Neutrophil (primary cell): ENCODE results near the gene ACSF3.

Experiments
- H3K27ac ChIP-seq: fragments of 200-600 bp; sonication (generic); 2 replicates; pipeline ENCODE4 v1.5.1; 2016; ENCODE audit warnings: mild to moderate bottlenecking, moderate library complexity
- H3K27me3 ChIP-seq: fragments of 200-600 bp; sonication (generic); 2 replicates; pipeline ENCODE4 v1.6.0; 2016; ENCODE audit warnings: mild to moderate bottlenecking
- H3K36me3 ChIP-seq: fragments of 200-600 bp; sonication (generic); 2 replicates; pipeline ENCODE4 v1.5.1; 2017
- H3K4me1 ChIP-seq, 2 experiments: fragments of 200-600 bp in 1 of 2; sonication (generic) in 1 of 2; 1 replicate in 1 of 2; 2 replicates in 1 of 2; pipeline versions ENCODE4 v1.5.1 to v1.6.1; 2013 to 2016; ENCODE audit warnings: low read depth in 1 of 2, low read length in 1 of 2, mild to moderate bottlenecking in 1 of 2, moderate library complexity in 1 of 2; ENCODE audit not compliant: control insufficient read depth in 1 of 2, insufficient read depth in 1 of 2
- H3K4me3 ChIP-seq, 2 experiments: fragments of 200-600 bp in 1 of 2; sonication (generic) in 1 of 2; 1 replicate in 1 of 2; 2 replicates in 1 of 2; pipeline ENCODE4 v1.5.1; 2013 to 2016; ENCODE audit warnings: low read depth in 1 of 2, low read length in 1 of 2, mild to moderate bottlenecking in 1 of 2, moderate library complexity in 1 of 2
- H3K9me3 ChIP-seq: fragments of 200-600 bp; sonication (generic); 2 replicates; pipeline ENCODE4 v1.5.1; 2016
- TF ChIP-seq, protein P1 (sequence below): fragments of 200-600 bp; sonication (generic); IDR thresholded peaks from 2 replicates; pipeline ENCODE4 v1.5.1; 2016; ENCODE audit warnings: antibody characterized with exemption

Gene ACSF3

DNA sequence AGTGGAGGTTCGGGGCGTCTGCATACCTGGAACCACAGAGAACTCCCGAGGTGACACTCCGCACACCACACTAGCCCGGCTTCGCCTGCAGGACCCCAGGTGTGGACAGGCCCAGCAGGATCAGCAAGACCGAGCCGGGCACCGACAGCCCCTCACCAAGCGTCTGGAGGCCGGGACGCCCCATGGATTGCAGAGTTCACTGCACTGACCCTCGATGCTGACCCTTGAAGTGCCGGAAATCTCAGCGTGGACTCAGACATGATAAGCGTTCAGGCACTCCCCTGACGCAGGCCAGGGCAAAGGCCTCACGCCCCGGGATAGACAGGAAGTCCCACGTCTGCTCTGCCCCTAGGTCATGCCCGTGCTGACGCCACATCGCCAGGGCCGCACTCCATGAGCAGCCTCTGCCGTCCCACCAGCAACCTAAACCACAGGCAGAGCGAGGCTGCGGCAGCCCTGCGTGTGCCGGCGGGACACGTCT lies 26.0 kb downstream of the ACSF3 start:
- Histone ChIP-seq H3K27me3 (no peaks in the 10 kb centered on the region), H3K4me1 (peaks cover 21 to 31% of the 10 kb centered on the region in 2 experiments), H3K27ac (no peak overlapping the region), H3K36me3 (peaks cover 64% of the 10 kb centered on the region), H3K4me3 (no peak overlapping the region), H3K9me3 (no peaks in the 10 kb centered on the region)
- TF ChIP-seq, protein P1, sequence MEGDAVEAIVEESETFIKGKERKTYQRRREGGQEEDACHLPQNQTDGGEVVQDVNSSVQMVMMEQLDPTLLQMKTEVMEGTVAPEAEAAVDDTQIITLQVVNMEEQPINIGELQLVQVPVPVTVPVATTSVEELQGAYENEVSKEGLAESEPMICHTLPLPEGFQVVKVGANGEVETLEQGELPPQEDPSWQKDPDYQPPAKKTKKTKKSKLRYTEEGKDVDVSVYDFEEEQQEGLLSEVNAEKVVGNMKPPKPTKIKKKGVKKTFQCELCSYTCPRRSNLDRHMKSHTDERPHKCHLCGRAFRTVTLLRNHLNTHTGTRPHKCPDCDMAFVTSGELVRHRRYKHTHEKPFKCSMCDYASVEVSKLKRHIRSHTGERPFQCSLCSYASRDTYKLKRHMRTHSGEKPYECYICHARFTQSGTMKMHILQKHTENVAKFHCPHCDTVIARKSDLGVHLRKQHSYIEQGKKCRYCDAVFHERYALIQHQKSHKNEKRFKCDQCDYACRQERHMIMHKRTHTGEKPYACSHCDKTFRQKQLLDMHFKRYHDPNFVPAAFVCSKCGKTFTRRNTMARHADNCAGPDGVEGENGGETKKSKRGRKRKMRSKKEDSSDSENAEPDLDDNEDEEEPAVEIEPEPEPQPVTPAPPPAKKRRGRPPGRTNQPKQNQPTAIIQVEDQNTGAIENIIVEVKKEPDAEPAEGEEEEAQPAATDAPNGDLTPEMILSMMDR = no peak

DNA sequence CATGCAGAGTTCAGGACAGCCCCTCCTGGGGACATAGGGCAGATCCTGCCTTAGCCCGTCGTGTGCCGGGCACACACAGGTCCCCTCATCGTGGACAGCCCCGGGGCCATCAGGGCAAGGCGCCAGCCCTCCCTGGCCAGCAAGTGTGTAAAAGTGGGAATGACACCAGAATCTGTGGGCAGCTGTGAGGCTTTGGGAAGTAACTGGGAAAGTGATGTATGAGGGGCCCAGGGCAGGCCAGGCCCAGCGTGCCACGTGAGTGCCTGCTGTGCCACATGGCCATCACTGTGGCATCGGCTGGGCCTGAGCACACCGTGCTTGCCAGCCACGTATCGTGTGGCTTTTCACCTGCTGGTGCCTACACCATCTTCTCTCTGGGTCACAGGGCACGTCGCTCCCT lies 26.6 kb downstream of the ACSF3 start:
- Histone ChIP-seq H3K4me3 (no peak overlapping the region), H3K4me1 (peaks cover 15 to 25% of the 10 kb centered on the region in 2 experiments), H3K27ac (no peak overlapping the region), H3K9me3 (no peaks in the 10 kb centered on the region), H3K27me3 (no peaks in the 10 kb centered on the region), H3K36me3 (peaks cover 66% of the 10 kb centered on the region)
- TF ChIP-seq, protein P1 = no peak

DNA sequence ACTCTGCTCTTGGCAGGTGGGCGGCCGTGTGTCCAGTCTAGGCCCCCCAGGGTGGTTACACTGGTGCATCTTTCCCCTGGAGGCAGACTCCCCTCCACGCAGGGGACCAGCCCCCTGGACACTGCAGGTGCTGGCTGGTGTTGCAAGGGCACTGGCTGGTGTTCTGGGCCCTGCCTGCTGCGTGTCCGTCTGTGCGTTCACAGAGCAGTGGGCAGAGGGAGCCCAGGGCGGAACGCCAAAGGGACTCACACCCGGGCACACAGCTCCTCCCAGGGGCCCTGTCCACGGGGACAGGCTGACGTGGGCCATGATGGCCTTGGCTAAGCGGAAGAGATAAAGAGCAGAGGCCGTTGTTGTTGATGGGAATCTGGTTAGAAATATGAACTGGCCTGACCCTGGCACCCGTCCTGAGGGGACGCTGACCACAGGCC lies 27.3 kb downstream of the ACSF3 start:
- H3K4me3 ChIP-seq = no peak overlapping the region
- peaks cover 66% of the 10 kb centered on the region for H3K36me3 ChIP-seq
- H3K4me1 ChIP-seq = peaks cover 9 to 18% of the 10 kb centered on the region in 2 experiments
- TF ChIP-seq, protein P1 = no peak
- no peaks in the 10 kb centered on the region for H3K9me3 ChIP-seq
- no peak overlapping the region for H3K27ac ChIP-seq
- H3K27me3 ChIP-seq = no peaks in the 10 kb centered on the region

DNA sequence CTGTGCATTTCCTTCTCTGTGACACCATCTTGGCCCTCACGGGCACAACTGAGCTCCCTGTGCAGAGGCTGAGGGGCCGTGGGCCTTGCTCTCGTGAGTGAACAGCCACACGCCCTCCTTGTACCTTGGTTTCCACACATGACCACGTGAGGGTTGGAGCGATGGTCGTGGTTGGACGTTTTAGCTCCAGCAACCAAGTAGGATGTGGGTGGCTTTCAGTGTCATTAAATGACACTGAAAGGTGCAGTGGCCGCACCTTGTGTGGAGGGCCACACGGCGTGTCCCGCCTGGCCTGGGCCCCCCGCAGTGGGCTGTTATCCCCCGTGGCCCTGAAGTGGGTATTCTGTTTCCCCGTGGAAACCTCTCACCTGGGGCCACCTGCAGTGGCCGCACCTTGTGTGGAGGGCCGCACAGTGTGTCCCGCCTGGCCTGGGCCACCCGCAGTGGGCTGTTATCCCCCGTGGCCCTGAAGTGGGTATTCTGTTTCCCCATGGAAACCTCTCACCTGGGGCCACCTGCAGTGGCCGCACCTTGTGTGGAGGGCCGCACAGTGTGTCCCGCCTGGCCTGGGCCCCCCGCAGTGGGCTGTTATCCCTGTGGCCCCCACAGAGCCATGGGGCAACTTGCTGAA lies 28.2 kb downstream of the ACSF3 start:
- Histone ChIP-seq H3K4me3 (no peak overlapping the region), H3K36me3 (peaks cover 64% of the 10 kb centered on the region), H3K27ac (no peak overlapping the region), H3K4me1 (peaks cover 9 to 14% of the 10 kb centered on the region in 2 experiments), H3K27me3 (no peaks in the 10 kb centered on the region), H3K9me3 (no peaks in the 10 kb centered on the region)
- TF ChIP-seq, protein P1 = no peak

DNA sequence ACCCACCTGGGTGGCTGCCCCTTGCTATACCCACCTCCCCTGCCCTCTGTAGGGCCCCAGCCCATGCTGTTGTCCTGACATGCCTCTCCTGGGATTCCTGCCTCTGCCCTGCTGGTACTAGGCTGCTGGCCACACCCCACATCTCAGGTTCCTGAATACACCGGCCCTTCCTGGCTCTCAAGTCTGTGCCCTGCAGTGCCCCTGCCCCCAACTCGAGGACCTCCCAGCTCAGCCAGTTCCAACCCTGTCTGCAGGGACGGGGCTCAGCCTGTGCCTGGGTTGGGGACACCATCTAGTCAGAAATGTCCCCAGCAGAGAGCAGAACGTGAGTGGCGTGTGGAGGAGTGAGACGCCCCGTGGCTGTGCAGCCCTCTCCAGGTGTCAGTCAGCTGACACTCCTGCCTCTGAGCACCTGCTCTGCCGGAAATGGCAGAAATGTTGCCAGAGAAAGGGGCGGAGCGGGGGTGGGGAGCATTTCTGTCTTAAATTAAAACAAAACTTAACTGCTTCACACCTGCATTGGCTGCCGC lies 28.7 kb downstream of the ACSF3 start:
- H3K4me3 ChIP-seq = no peak overlapping the region
- TF ChIP-seq, protein P1 = no peak
- no peaks in the 10 kb centered on the region for H3K9me3 ChIP-seq
- H3K4me1 ChIP-seq = peaks cover 9 to 14% of the 10 kb centered on the region in 2 experiments
- H3K27me3 ChIP-seq = no peaks in the 10 kb centered on the region
- H3K27ac ChIP-seq = no peak overlapping the region
- H3K36me3 ChIP-seq = peaks cover 59% of the 10 kb centered on the region
